ENCODE measurements around the gene ARHGAP29. TPM values are rescaled to one million over a fixed set of nuclear protein-coding genes. Genes with fewer than 3 reads are reported as not detected.

The ARHGAP29 gene
- total RNA-seq, 1 donor, result 77.2 TPM

DNA sequence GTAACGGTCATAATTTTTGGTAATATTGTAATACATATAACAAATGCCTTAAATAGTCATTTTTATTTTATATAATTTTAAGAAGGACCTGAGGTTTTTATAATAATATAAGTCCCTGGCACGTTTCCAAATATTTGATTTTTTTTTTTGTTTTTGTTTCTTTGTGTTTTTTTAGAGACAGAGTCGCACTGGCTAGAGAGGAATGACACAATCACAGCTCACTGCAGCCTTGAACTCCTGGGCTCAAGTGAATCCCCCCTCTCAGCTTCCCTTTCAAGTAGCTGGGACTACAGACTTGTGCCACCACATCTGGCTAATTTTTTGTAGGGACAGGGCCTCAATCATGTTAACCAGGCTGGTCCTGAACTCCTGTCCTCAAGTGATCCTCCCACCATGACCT, 29.7 kb downstream of the ARHGAP29 start:
- TF ChIP-seq, protein P1, sequence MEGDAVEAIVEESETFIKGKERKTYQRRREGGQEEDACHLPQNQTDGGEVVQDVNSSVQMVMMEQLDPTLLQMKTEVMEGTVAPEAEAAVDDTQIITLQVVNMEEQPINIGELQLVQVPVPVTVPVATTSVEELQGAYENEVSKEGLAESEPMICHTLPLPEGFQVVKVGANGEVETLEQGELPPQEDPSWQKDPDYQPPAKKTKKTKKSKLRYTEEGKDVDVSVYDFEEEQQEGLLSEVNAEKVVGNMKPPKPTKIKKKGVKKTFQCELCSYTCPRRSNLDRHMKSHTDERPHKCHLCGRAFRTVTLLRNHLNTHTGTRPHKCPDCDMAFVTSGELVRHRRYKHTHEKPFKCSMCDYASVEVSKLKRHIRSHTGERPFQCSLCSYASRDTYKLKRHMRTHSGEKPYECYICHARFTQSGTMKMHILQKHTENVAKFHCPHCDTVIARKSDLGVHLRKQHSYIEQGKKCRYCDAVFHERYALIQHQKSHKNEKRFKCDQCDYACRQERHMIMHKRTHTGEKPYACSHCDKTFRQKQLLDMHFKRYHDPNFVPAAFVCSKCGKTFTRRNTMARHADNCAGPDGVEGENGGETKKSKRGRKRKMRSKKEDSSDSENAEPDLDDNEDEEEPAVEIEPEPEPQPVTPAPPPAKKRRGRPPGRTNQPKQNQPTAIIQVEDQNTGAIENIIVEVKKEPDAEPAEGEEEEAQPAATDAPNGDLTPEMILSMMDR (IDR thresholded peaks at IDR 0.05; ENCODE audit: insufficient read depth, low read length), result no peak
- DNase-seq (ENCODE audit: low read depth), result no peak
- H3K4me3 ChIP-seq (ENCODE audit: low read depth, low read length), result no peak overlapping the region

- no peak overlapping the region for H3K4me3 ChIP-seq (ENCODE audit: low read depth, low read length)
- DNase-seq (ENCODE audit: low read depth), result no peak
- TF ChIP-seq, protein P1 (IDR thresholded peaks at IDR 0.05; ENCODE audit: insufficient read depth, low read length), result no peak
These were observed 31.7 kb downstream of the ARHGAP29 start for GRCh38 chr1:94205639-94206038.

GRCh38 chr1:94202241-94202640, 35.1 kb downstream of the ARHGAP29 start:
- TF ChIP-seq, protein P1 (IDR thresholded peaks at IDR 0.05; ENCODE audit: insufficient read depth, low read length), result no peak
- no peak overlapping the region for H3K4me3 ChIP-seq (ENCODE audit: low read depth, low read length)
- DNase-seq (ENCODE audit: low read depth), result no peak

- TF ChIP-seq, protein P1 (IDR thresholded peaks at IDR 0.05; ENCODE audit: insufficient read depth, low read length), result no peak
- no peak overlapping the region for H3K4me3 ChIP-seq (ENCODE audit: low read depth, low read length)
- DNase-seq (ENCODE audit: low read depth), result no peak
These were observed 38.0 kb downstream of the ARHGAP29 start for GRCh38 chr1:94199398-94199797.

GRCh38 chr1:94194079-94194865, 43.1 kb downstream of the ARHGAP29 start:
- DNase-seq (ENCODE audit: low read depth), result no peak
- H3K4me3 ChIP-seq (ENCODE audit: low read depth, low read length), result no peak overlapping the region
- TF ChIP-seq, protein P1 (IDR thresholded peaks at IDR 0.05; ENCODE audit: insufficient read depth, low read length), result no peak

DNA sequence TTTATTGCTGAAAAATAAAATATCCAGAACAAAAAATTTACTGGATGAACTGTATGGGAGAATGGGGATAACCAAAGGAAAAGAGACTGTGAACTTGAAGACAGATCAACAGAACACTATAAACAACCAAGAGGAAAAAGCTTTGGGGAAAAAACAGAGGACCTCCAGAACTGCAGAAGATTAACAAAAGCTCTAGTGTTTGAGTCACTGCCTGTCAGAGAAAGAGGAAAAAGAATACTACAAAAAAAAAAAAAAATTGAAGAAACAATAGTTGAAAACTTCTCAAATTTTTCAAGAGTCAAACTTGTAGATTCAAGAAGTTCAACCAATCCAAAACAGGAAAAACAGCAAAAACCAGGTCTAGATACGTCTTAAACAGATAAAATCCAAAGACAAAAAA, 44.3 kb downstream of the ARHGAP29 start:
- TF ChIP-seq, protein P1 (IDR thresholded peaks at IDR 0.05; ENCODE audit: insufficient read depth, low read length), result no peak
- DNase-seq (ENCODE audit: low read depth), result no peak
- H3K4me3 ChIP-seq (ENCODE audit: low read depth, low read length), result no peak overlapping the region

DNA sequence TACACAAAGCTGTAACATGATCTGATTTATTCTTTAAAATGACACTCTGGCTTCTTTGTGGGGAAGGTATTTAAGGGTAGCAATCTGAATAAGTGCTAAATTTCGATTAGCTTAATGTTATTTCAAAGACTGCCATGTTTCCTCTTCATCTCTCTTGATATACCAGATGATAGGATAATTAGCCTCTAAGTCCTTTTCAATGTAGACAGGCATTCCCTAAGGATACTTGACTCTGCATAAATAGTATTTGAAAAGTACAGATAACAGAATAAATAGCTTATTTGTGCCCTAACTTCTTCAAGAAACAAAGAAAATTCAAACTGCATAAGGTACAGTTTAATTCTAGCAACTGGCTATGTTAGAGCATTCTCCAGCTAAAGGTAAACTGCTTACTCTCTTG, 46.2 kb downstream of the ARHGAP29 start:
- H3K4me3 ChIP-seq (ENCODE audit: low read depth, low read length), result no peak overlapping the region
- no peak for DNase-seq (ENCODE audit: low read depth)
- TF ChIP-seq, protein P1 (IDR thresholded peaks at IDR 0.05; ENCODE audit: insufficient read depth, low read length), result no peak
